Right lobe of liver (tissue), 6 donors: Measurements from ENCODE around the gene TMEM218. TPM values are rescaled to one million over a fixed set of nuclear protein-coding genes. Genes with fewer than 3 reads are reported as not detected.
A peak's percentile ranks its signal among the peaks of the same experiment; 100 is the strongest.

Experiments used
- ATAC-seq, 4 donors: fragments of 200-7000 bp; cut with Tn5 transposase; one replicate each; pipeline ENCODE4 v1.9.1; 2020; ENCODE audit warnings: mild to moderate bottlenecking in 4 of 4, moderate library complexity in 4 of 4
- DNase-seq, 3 donors: peaks; one replicate each; pipeline ENCODE4 v3.0.0-alpha.2; 2020
- H3K27ac ChIP-seq, 3 donors: fragments of 200-600 bp; one replicate each; pipeline ENCODE4 v1.8.0; 2022
- H3K27me3 ChIP-seq, 2 donors: fragments of 200-600 bp; one replicate each; pipeline ENCODE4 v1.8.0; 2022
- H3K36me3 ChIP-seq, 4 donors: fragments of 200-600 bp; sonication (generic) in 1 of 4; one replicate each; pipeline versions ENCODE4 v1.5.1 to v1.8.0; 2017 to 2022; ENCODE audit warnings: control low read depth in 1 of 4
- H3K4me1 ChIP-seq, 4 donors: fragments of 200-600 bp; sonication (generic) in 1 of 4; one replicate each; pipeline versions ENCODE4 v1.5.1 to v1.8.0; 2017 to 2022; ENCODE audit warnings: control low read depth in 1 of 4
- H3K4me3 ChIP-seq, 3 donors: fragments of 200-600 bp; one replicate each; pipeline ENCODE4 v1.8.0; 2022
- H3K9me3 ChIP-seq, 4 donors: fragments of 200-600 bp; sonication (generic) in 1 of 4; one replicate each; pipeline versions ENCODE4 v1.5.1 to v1.8.0; 2017 to 2022; ENCODE audit warnings: control low read depth in 1 of 4
- CTCF ChIP-seq, 4 donors: fragments of 200-600 bp in 3 of 4; fragments of 450-650 bp in 1 of 4; IDR thresholded peaks; one replicate each; pipeline versions ENCODE4 v1.5.1 to v1.8.0; 2016 to 2022; ENCODE audit warnings: antibody characterized with exemption in 4 of 4, mild to moderate bottlenecking in 2 of 4
- POLR2A ChIP-seq: fragments of 450-650 bp; IDR thresholded peaks from one replicate; pipeline ENCODE4 v1.6.1; 2017; ENCODE audit warnings: antibody characterized with exemption, mild to moderate bottlenecking
- WGBS: methylation state at CpG from one replicate; pipeline ENCODE4 v1.1.6; 2018; ENCODE audit warnings: low coverage, low lambda C conversion rate; ENCODE audit not compliant: insufficient coverage; ENCODE audit errors: missing lambda C conversion rate; 5-methylcytosine and 5-hydroxymethylcytosine counted together
- intact Hi-C, 2 donors: fragments of 100-400 bp; cut with DNase I; formaldehyde crosslinking; loops; one replicate each; pipeline versions ENCODE4 v1.11.2 to v1.14.1; 2022
- total RNA-seq, 6 experiments: library from RNA; depleted of rRNA in 2 of 6; stranded (reverse); fragments of >200 nt in 2 of 6; fragmentation: NEBNext Ultra II Directional in 3 of 6; extraction: Animal tissue kit (Norgen Biotek cat#: 25700) in 3 of 6; gene quantifications; one replicate each; pipeline versions ENCODE4 v1.1.0 to v1.2.4, GENCODE V29; 2016 to 2023
- donor health status: DM: no; HTN: yes; CAD: no.
- donor health status: DM: no; HTN: no; CAD: no.
- donor health status: DM: no; HTN: no; CAD: no.
- donor health status: DM: no; HTN: yes; CAD: no.
- donor health status: DM: no; HTN: yes; CAD: no.

The TMEM218 gene
- total RNA-seq, 6 experiments from 2014 or later: 7.4 to 13.5 (median 10.5) TPM

- no peaks in the 10 kb centered on the region for H3K4me1 ChIP-seq
- WGBS: 66% methylated on average over 4 of the region's 4 CpGs
- no peak overlapping the region for H3K4me3 ChIP-seq
- intact Hi-C loops: no loop called here
- H3K27me3 ChIP-seq: no peaks in the 10 kb centered on the region
- no peak for DNase-seq
- H3K27ac ChIP-seq: no peak overlapping the region
- no peak for TF ChIP-seq CTCF (IDR thresholded peaks at IDR 0.05)
- TF ChIP-seq POLR2A: no peak
- no peak for ATAC-seq
- no peaks in the 10 kb centered on the region for H3K9me3 ChIP-seq
- H3K36me3 ChIP-seq: no peaks in the 10 kb centered on the region
Observed at GRCh38 chr11:125128450-125128849, 17.0 kb upstream of the TMEM218 start.

- Histone ChIP-seq H3K27me3 (no peaks in the 10 kb centered on the region), H3K27ac (no peak overlapping the region), H3K36me3 (no peaks in the 10 kb centered on the region), H3K4me3 (no peak overlapping the region), H3K4me1 (peaks cover 0 to 7% (median 0%) of the 10 kb centered on the region in 4 donors), H3K9me3 (no peaks in the 10 kb centered on the region)
- no peak for TF ChIP-seq POLR2A
- TF ChIP-seq CTCF (IDR thresholded peaks at IDR 0.05): no peak
- WGBS: 84% methylated on average over 4 of the region's 4 CpGs
- intact Hi-C loops: no loop called here
- DNase-seq (no peak), ATAC-seq (no peak)
Observed at GRCh38 chr11:125124618-125124992, 13.2 kb upstream of the TMEM218 start.

GRCh38 chr11:125123947-125124617, 12.7 kb upstream of the TMEM218 start:
- intact Hi-C loops: no loop called here
- ATAC-seq: peak; percentile 87 to 93 (median 92)
- WGBS: 37% methylated on average over 10 of the region's 10 CpGs

GRCh38 chr11:125123194-125123946, 11.9 kb upstream of the TMEM218 start:
- Histone ChIP-seq H3K4me3 (peak overlapping the region in 2 of 3 donors; percentile 18 to 20), H3K36me3 (no peaks in the 10 kb centered on the region), H3K27ac (peak overlapping the region; percentile 50 to 62 (median 60)), H3K27me3 (no peaks in the 10 kb centered on the region), H3K4me1 (peaks cover 0 to 7% (median 0%) of the 10 kb centered on the region in 4 donors), H3K9me3 (no peaks in the 10 kb centered on the region)
- ATAC-seq: peak; percentile 82 to 88 (median 86)
- DNase-seq: peak in 1 of 3 donors; percentile 72
- intact Hi-C loops: no loop called here
- 7% methylated on average over 4 of the region's 4 CpGs for WGBS
- TF ChIP-seq POLR2A: no peak
- no peak for TF ChIP-seq CTCF (IDR thresholded peaks at IDR 0.05)

More at GRCh38 chr11:125123947-125124617, 12.7 kb upstream of the TMEM218 start:
- no peaks in the 10 kb centered on the region for H3K9me3 ChIP-seq
- H3K27me3 ChIP-seq: no peaks in the 10 kb centered on the region
- H3K4me3 ChIP-seq: peak overlapping the region in 2 of 3 donors; percentile 18 to 20
- H3K36me3 ChIP-seq: no peaks in the 10 kb centered on the region
- DNase-seq: peak; percentile 61 to 70 (median 67)
- peaks cover 0 to 7% (median 0%) of the 10 kb centered on the region in 4 donors for H3K4me1 ChIP-seq
- H3K27ac ChIP-seq: peak overlapping the region; percentile 50 to 62 (median 60)
- TF ChIP-seq CTCF (IDR thresholded peaks at IDR 0.05) (peak; percentile 53 to 66 (median 64)), POLR2A (no peak)
